ENCODE results near the gene C3. TPM values are rescaled to one million over a fixed set of nuclear protein-coding genes. Genes with fewer than 3 reads are reported as not detected.

The C3 gene
- polyA plus RNA-seq, 1 donor (not counting 4 experiments of a cell fraction or from before 2014, with no cell fraction given) = 10.7 TPM

- H4K20me1 ChIP-seq (ENCODE audit: control insufficient read depth, extremely low read depth, insufficient read depth, low read length) = no peaks in the 10 kb centered on the region
- no peak overlapping the region for H3K9ac ChIP-seq (ENCODE audit: control insufficient read depth, extremely low read depth, insufficient read depth, low read length)
- dilution Hi-C loops (cut with MboI; ENCODE audit: extremely low pct_ligation_motif_present, low sequenced_read_pairs) = no loop called here
- FAIRE-seq (no peak), DNase-seq (ENCODE audit: low read depth, low spot score) (no peak)
- H3K36me3 ChIP-seq (ENCODE audit: control insufficient read depth in 2 of 2, extremely low read depth in 1 of 2, insufficient read depth in 2 of 2, low read length in 2 of 2) = peaks cover 6 to 16% of the 10 kb centered on the region in 2 experiments
- peak overlapping the region; percentile 95 for H3K27ac ChIP-seq (ENCODE audit: control insufficient read depth, insufficient read depth, low read length)
- H3K4me2 ChIP-seq (ENCODE audit: control insufficient read depth, extremely low read depth, insufficient read depth, low read depth, low read length) = peak overlapping the region; percentile 94
- H3K27me3 ChIP-seq (ENCODE audit: control insufficient read depth, extremely low read depth, insufficient read depth, low read length) = no peaks in the 10 kb centered on the region
- H3K79me2 ChIP-seq (ENCODE audit: control insufficient read depth, insufficient read depth, low read length) = peaks cover 25% of the 10 kb centered on the region
- no peaks in the 10 kb centered on the region for H3K9me3 ChIP-seq (ENCODE audit: control insufficient read depth, low read depth, low read length)
- no peaks in the 10 kb centered on the region for H3K9me1 ChIP-seq (ENCODE audit: control insufficient read depth, extremely low read depth, insufficient read depth, low read length)
- no peak for TF ChIP-seq EZH2 (IDR thresholded peaks at IDR 0.05; ENCODE audit: low read length)
- TF ChIP-seq CTCF (optimal IDR thresholded peaks at IDR 0.05 in 1 of 3, IDR thresholded peaks at IDR 0.05 in 1 of 3, conservative IDR thresholded peaks at IDR 0.05 in 1 of 3; ENCODE audit: extremely low read depth in 1 of 3, insufficient read depth in 2 of 3, low read length in 3 of 3) = no peak
- H3K4me3 ChIP-seq (ENCODE audit: control insufficient read depth in 2 of 3, extremely low read depth in 1 of 3, insufficient read depth in 2 of 3, low read depth in 1 of 3, low read length in 3 of 3) = peak overlapping the region in 1 of 3 experiments; percentile 74
- no peak overlapping the region for H2AFZ ChIP-seq (ENCODE audit: control insufficient read depth, low read length)
- H3K4me1 ChIP-seq (ENCODE audit: control insufficient read depth, extremely low read depth, insufficient read depth, low read length) = peaks cover 16% of the 10 kb centered on the region
Measured at GRCh38 chr19:6768236-6768785, 47.9 kb upstream of the C3 start.

GRCh38 chr19:6767357-6768235 lies 47.1 kb upstream of the C3 start, which contains the start of gene SH2D3A:
Gene SH2D3A, minus strand, starts transcription at chr19:6767435. Its CDS starts 3,687 bp downstream, at chr19:6763748.
- peaks cover 31% of the 10 kb centered on the region for H3K79me2 ChIP-seq (ENCODE audit: control insufficient read depth, insufficient read depth, low read length)
- no peaks in the 10 kb centered on the region for H3K9me3 ChIP-seq (ENCODE audit: control insufficient read depth, low read depth, low read length)
- dilution Hi-C loops (cut with MboI; ENCODE audit: extremely low pct_ligation_motif_present, low sequenced_read_pairs) = no loop called here
- peak within 1 kb of the TSS; percentile 94 for H3K4me2 ChIP-seq (ENCODE audit: control insufficient read depth, extremely low read depth, insufficient read depth, low read depth, low read length)
- H3K4me1 ChIP-seq (ENCODE audit: control insufficient read depth, extremely low read depth, insufficient read depth, low read length) = peaks cover 16% of the 10 kb centered on the region
- FAIRE-seq (peak; percentile 65), DNase-seq (ENCODE audit: low read depth, low spot score) (peak; percentile 95)
- no peaks in the 10 kb centered on the region for H4K20me1 ChIP-seq (ENCODE audit: control insufficient read depth, extremely low read depth, insufficient read depth, low read length)
- peaks cover 8 to 22% of the 10 kb centered on the region in 2 experiments for H3K36me3 ChIP-seq (ENCODE audit: control insufficient read depth in 2 of 2, extremely low read depth in 1 of 2, insufficient read depth in 2 of 2, low read length in 2 of 2)
- TF ChIP-seq CTCF (optimal IDR thresholded peaks at IDR 0.05 in 1 of 3, IDR thresholded peaks at IDR 0.05 in 1 of 3, conservative IDR thresholded peaks at IDR 0.05 in 1 of 3; ENCODE audit: extremely low read depth in 1 of 3, insufficient read depth in 2 of 3, low read length in 3 of 3) = no peak
- TF ChIP-seq EZH2 (IDR thresholded peaks at IDR 0.05; ENCODE audit: low read length) = no peak
- peak within 1 kb of the TSS; percentile 97 for H3K9ac ChIP-seq (ENCODE audit: control insufficient read depth, extremely low read depth, insufficient read depth, low read length)
- peak within 1 kb of the TSS; percentile 95 for H3K27ac ChIP-seq (ENCODE audit: control insufficient read depth, insufficient read depth, low read length)
- peak within 1 kb of the TSS; percentile 73 for H2AFZ ChIP-seq (ENCODE audit: control insufficient read depth, low read length)
- H3K27me3 ChIP-seq (ENCODE audit: control insufficient read depth, extremely low read depth, insufficient read depth, low read length) = no peaks in the 10 kb centered on the region
- peak within 1 kb of the TSS; percentile 62 to 98 (median 74) for H3K4me3 ChIP-seq (ENCODE audit: control insufficient read depth in 2 of 3, extremely low read depth in 1 of 3, insufficient read depth in 2 of 3, low read depth in 1 of 3, low read length in 3 of 3)
- no peaks in the 10 kb centered on the region for H3K9me1 ChIP-seq (ENCODE audit: control insufficient read depth, extremely low read depth, insufficient read depth, low read length)

All from keratinocyte (primary cell).